HG03439 (cell line): ENCODE measurements around the gene ACYP1.
"Not testable (repeated sequence)": the region's sequence is repeated elsewhere in the genome, so short reads cannot be mapped to it uniquely, and the experiment has no call there.

Experiments used
- ATAC-seq: cut with Tn5 transposase; IDR thresholded peaks from one replicate; pipeline ENCODE4 v1.9.1; 2021; ENCODE audit warnings: mild to moderate bottlenecking, moderate library complexity; ENCODE audit not compliant: unreplicated experiment

Gene ACYP1

DNA sequence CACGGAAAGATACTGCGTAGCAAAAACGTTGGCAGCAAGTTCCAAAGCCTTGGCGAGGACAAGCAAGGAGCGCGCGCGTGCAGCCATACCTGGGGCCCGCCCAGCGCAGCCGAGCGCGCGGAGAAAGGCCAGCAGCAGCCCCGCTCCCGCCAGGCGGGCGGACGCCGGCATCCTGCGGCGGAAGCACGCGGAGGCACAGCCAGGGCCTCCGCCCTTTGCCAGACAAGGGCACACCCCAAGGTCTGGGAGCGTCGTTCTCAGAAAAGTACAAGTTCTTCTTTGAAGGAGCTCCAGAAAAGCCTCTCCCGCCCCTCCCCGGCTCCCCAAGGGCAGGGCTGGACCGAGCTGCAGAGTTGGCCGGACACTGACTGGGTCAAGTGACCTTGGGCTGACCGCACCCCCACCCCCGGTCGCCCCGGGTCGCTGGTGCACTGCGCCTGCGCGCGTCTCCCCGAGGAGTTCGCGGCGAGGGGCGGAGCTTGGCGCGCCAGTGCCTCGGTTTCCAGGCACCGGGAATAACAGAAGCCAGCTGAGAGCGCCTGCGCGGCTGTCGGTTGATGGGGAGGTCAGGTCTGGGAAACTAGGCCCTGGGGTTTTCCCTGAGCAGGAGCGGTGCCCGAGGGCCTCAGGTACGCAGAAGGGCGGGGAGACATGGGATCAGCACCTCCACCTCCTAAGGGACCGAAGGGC is 5.4 kb upstream of the ACYP1 start, which contains the start of gene ZC2HC1C:
Gene ZC2HC1C, plus strand, starts transcription at position 521 of the 690 bp plus-strand sequence. CDS start 933 bp downstream, outside the sequence.
- ATAC-seq, result peak; percentile 76

DNA sequence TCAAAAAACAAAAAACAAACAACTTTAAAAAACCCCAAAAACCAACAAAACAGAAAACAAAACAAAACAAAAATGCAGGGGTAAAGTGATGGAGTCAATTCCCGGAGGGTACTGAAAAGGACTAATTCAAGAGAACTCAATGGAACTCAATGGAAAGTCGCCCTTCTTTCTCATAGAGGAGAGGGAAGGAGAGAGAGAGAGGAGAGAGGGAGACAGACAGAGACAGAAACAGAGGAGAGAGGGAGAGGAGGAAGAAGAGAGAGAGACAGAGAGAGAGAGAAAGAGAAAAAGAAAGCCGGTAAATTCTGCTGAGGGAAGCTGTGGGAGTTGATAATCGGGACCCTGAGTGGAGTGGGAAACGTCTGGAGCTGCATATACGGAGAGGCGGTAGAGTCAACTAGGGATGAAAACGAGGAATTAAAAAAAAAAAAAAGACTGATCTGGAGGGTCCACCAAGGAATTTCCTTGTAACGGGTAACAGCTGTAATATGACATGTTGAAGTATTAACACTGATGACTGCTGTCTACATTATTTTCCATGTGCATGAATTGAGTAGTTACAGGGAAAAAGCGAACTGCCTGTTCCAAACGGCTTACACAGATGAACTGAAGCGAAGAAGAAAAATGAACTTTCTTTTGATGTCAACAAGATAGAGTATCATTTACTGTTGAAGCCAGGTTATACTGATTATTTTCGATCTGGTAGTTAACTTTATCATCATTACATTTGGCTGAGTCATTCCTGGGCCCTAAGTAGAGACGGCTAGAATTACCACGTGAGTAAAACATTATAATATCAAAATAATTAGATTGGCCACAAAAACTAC is 4.7 kb upstream of the ACYP1 start:
- no peak for ATAC-seq

GRCh38 chr14:75067765-75068164 is 3.9 kb upstream of the ACYP1 start:
- ATAC-seq, result not testable (repeated sequence)

- no peak for ATAC-seq
Measured at GRCh38 chr14:75067212-75067611, 3.4 kb upstream of the ACYP1 start.

- no peak for ATAC-seq
Measured at GRCh38 chr14:75066691-75067090, 2.9 kb upstream of the ACYP1 start.

- ATAC-seq, result no peak
Measured at GRCh38 chr14:75064205-75064567, 362 bp upstream of the ACYP1 start.

DNA sequence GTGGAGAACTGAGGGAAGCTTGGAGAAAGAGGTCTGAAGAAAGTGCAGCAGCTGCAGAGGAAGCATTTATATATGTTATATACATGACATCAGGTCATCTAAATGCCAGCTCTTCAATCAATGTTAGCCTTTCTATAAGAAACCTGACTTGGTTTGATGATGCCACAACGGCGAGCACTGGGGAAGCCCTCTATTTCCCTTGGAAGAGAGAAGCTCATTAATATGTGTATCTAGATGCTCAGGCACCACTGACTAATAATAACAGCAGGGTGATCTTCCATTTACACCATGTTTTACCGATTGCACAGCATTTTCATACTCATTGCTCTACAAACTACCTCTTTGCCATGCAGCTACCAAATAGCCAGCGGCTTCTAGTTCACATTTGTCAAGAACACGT is 811 bp downstream of the ACYP1 start:
- no peak for ATAC-seq

DNA sequence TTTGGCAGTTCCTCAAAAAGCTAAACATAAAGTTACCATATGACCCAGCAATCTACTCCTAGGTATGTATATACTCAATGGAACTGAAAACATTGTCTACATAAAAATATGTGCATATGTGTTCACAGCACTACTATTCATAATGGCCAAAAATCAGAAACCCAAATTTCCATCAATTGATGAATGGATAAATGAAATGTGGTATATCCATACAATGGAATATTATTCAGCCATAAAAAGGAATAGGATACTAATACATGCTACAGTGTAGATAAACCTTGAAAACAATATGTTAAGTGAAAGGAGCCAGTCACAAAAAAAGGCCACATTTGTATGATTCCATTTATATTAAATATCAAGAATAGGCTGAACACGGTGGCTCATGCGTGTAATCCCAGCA is 3.4 kb downstream of the ACYP1 start:
- ATAC-seq, result no peak

GRCh38 chr14:75059642-75060041 is 4.2 kb downstream of the ACYP1 start:
- ATAC-seq, result no peak

DNA sequence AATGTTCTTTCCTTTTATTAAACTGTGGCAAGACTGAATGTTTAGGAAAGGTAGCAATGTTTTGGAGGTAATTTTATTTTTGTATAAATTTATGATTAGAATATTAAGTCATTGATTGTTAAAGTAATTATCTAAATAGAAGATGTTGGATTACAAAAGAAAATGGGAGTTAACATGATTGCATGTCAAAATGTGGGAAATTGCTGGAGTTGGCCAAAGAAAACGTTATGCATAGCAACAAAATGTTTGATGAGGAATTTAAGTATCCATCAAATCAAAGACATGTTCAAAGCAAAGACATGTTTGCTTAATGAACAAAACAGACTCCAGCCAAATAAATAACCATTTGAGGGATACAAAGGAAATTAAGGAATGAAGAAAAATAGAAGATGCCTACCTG is 9.4 kb downstream of the ACYP1 start:
- no peak for ATAC-seq

- no peak for ATAC-seq
Measured at GRCh38 chr14:75053396-75054291, 10.2 kb downstream of the ACYP1 start.

- ATAC-seq, result no peak
Measured at GRCh38 chr14:75051556-75051899, 12.3 kb downstream of the ACYP1 start.

DNA sequence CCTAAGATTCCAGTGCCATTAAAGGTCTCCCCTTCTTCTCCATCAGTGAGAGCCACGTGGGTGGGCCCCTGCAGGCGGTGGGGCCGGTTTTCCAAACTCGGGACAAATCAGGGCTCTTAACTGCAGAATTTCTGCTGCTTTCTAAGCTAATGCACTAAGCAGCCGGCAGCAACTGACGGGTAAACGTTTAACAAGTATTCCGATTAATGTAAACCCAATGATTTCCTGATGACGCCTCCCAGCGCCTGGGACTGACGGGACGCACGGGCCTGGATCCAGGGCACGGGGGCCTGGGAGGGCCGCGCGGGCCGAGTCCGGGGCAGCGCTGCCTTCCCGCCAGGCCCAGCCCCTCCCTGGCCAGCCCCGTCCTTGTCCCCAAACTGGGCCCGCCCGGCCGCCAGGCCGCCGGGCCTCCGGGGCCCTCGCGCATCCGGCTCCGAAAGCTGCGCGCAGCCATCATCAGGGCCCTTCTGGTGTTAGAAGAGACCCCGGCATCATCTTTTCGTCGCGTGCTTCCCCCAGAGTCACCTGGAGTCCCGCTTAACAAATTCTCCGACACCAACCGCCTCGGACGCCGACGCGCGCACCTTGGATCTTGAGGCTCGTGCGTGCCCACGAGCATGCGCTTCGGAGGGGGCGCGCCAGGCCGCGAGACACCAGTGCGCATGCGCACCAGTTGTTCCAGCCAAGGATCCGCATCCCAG is 12.8 kb downstream of the ACYP1 start, which contains the start of gene MLH3:
Gene MLH3, minus strand, starts transcription at position 616 of the 704 bp plus-strand sequence. CDS start 1,812 bp downstream, outside the sequence.
- ATAC-seq, result peak; percentile 74

DNA sequence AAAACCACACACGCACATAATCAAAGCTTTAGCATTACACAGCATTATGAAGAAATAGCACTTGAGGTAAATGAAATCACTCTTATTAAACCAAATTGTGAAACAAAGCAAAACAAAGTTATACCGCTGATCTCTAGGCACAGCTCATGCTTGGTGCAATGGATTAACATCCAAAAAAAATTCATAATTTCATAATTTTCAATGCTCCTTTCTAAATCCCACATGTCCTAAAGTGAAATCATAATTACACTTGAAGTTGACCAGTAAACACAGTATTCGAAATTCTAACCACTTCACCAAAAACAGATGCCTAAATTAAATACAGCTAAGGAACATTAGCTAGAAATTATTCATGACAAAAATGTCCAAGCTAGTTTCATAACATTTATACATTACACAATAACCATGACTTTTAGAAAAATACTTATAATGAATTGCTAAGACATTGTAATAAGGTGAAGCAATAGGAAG is 14.1 kb downstream of the ACYP1 start:
- no peak for ATAC-seq

- no peak for ATAC-seq
Measured at GRCh38 chr14:75049136-75049535, 14.7 kb downstream of the ACYP1 start.

- no peak for ATAC-seq
Measured at GRCh38 chr14:75048101-75048500, 15.7 kb downstream of the ACYP1 start.

DNA sequence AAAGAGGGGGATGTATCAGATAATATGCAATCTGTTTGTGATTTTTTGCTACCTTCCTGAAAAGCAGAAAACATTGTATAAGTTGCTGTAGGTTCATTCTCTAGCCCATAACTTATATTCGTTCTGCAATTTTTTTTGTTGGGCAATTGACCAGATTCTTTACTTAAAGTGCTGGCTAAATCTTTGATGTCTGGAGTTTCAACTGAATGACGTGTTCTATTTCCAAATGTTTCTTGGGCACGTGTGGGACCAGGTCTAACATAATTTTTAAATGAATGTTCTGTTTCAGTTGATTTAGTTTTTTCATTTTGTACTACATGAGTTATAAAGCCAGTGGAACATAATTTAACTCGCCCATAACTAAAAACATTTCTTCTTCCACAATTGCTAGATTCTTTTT is 16.3 kb downstream of the ACYP1 start:
- no peak for ATAC-seq

DNA sequence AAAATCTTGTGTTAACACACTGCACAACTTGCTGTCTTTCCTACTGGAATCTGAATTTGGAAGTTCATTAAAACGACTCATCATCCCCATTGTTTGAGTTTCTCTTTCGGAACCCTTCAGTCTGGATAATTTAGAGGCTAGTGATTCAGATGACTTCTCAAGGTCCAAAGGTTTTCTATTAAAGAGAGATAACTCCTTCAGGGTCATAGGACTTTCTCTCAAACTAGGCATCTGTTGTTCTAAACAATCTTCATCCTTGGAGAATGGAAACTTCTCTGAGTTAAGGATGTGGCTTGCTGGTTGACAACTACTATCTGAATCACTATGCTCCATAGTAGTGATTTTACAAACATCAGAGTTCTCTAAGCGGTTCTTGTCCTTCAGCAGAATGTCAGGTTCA is 16.9 kb downstream of the ACYP1 start:
- ATAC-seq, result no peak

- ATAC-seq, result no peak
Measured at GRCh38 chr14:75046275-75046674, 17.5 kb downstream of the ACYP1 start.

DNA sequence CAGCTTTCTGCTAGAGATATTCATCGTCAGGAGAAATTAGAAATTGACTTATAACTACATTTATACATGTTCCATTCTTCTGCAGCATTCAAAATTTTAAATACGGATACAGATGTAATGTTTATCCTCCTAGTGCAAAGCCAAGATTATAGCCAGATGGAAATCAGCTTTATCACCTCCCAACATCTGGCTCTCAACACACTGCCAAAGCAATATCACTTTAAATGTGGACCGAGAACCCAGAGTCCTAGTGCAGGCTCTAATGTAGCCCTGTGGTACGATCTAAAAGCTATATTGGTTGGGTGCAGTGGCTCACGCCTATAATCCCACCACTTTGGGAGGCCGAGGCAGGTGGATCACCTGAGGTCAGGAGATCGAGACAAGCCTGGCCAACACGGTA is 19.1 kb downstream of the ACYP1 start:
- no peak for ATAC-seq

DNA sequence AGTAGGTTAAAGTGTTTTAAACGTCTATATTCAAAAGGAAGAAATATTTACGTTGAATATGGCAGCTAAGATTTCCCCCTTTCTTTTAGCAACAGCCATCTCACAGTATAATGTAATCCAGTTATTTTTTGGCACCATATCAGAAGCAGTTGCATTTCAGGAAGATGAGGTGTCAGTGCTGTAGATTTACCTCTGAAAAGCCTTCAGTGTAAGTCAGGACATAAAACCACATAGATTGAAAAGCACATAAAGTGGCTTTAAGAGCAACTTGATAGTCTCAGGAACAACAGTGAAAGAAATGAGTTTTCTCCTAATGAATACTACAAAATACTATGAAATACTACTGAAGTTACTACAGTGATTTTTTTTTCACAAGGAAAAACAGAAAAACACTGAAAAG is 19.5 kb downstream of the ACYP1 start:
- no peak for ATAC-seq
